Rectal smooth muscle tissue (tissue), 1 donor: ENCODE measurements around the gene GSDMA.

Experiments used
- H3K27ac ChIP-seq: one replicate; pipeline ENCODE4 v1.7.0; 2013; ENCODE audit warnings: low read depth, low read length, inconsistent platforms
- H3K27me3 ChIP-seq: one replicate; pipeline ENCODE4 v1.7.0; 2013; ENCODE audit warnings: low read length; ENCODE audit not compliant: control insufficient read depth, insufficient read depth
- H3K36me3 ChIP-seq: one replicate; pipeline ENCODE4 v1.7.0; 2013; ENCODE audit warnings: low read length; ENCODE audit not compliant: control insufficient read depth, insufficient read depth
- H3K4me1 ChIP-seq: one replicate; pipeline ENCODE4 v1.7.0; 2013; ENCODE audit warnings: low read length; ENCODE audit not compliant: control insufficient read depth, insufficient read depth
- H3K4me3 ChIP-seq: one replicate; pipeline ENCODE4 v1.7.0; 2013; ENCODE audit warnings: low read length
- H3K9ac ChIP-seq: one replicate; pipeline ENCODE4 v1.7.0; 2013; ENCODE audit warnings: low read length

The GSDMA gene

GRCh38 chr17:40015005-40015997 lies 52.5 kb downstream of the GSDMA start, which contains the start of gene CSF3:
CSF3 (plus strand) TSS chr17:40015440; CDS start chr17:40015475, 35 bp downstream.
- Histone ChIP-seq H3K4me3 (no peak within 1 kb of the TSS), H3K27me3 (no peaks in the 10 kb centered on the region), H3K36me3 (peaks cover 9% of the 10 kb centered on the region), H3K9ac (no peak within 1 kb of the TSS), H3K4me1 (peaks cover 17% of the 10 kb centered on the region), H3K27ac (no peak within 1 kb of the TSS)

- Histone ChIP-seq H3K4me1 (peaks cover 17% of the 10 kb centered on the region), H3K36me3 (peaks cover 9% of the 10 kb centered on the region), H3K27ac (no peak overlapping the region), H3K9ac (no peak overlapping the region), H3K27me3 (no peaks in the 10 kb centered on the region), H3K4me3 (no peak overlapping the region)
These were observed 53.5 kb downstream of the GSDMA start for GRCh38 chr17:40015998-40016985.

- Histone ChIP-seq H3K9ac (no peak overlapping the region), H3K27ac (peak overlapping the region; percentile 46), H3K4me3 (no peak overlapping the region), H3K27me3 (no peaks in the 10 kb centered on the region), H3K4me1 (peaks cover 17% of the 10 kb centered on the region), H3K36me3 (peaks cover 11% of the 10 kb centered on the region)
These were observed 54.7 kb downstream of the GSDMA start for GRCh38 chr17:40017422-40018080.

- Histone ChIP-seq H3K36me3 (peaks cover 16% of the 10 kb centered on the region), H3K4me3 (peak overlapping the region; percentile 4), H3K27me3 (no peaks in the 10 kb centered on the region), H3K9ac (no peak overlapping the region), H3K27ac (peak overlapping the region; percentile 58), H3K4me1 (peaks cover 17% of the 10 kb centered on the region)
These were observed 55.7 kb downstream of the GSDMA start for GRCh38 chr17:40018211-40019121.

GRCh38 chr17:40019140-40019991 lies 56.6 kb downstream of the GSDMA start:
- no peak overlapping the region for H3K9ac ChIP-seq
- H3K36me3 ChIP-seq: peaks cover 16% of the 10 kb centered on the region
- H3K4me1 ChIP-seq: peaks cover 16% of the 10 kb centered on the region
- H3K27me3 ChIP-seq: no peaks in the 10 kb centered on the region
- H3K4me3 ChIP-seq: no peak overlapping the region
- H3K27ac ChIP-seq: peak overlapping the region; percentile 58

GRCh38 chr17:40020146-40020545 lies 57.3 kb downstream of the GSDMA start:
- Histone ChIP-seq H3K9ac (no peak overlapping the region), H3K27me3 (no peaks in the 10 kb centered on the region), H3K27ac (no peak overlapping the region), H3K36me3 (peaks cover 16% of the 10 kb centered on the region), H3K4me3 (no peak overlapping the region), H3K4me1 (peaks cover 16% of the 10 kb centered on the region)

- H3K4me1 ChIP-seq: peaks cover 20% of the 10 kb centered on the region
- H3K4me3 ChIP-seq: no peak overlapping the region
- no peak overlapping the region for H3K9ac ChIP-seq
- H3K36me3 ChIP-seq: peaks cover 23% of the 10 kb centered on the region
- no peak overlapping the region for H3K27ac ChIP-seq
- H3K27me3 ChIP-seq: no peaks in the 10 kb centered on the region
These were observed 58.7 kb downstream of the GSDMA start for GRCh38 chr17:40021451-40021971.

- Histone ChIP-seq H3K36me3 (peaks cover 23% of the 10 kb centered on the region), H3K4me3 (no peak overlapping the region), H3K27ac (no peak overlapping the region)
These were observed 59.7 kb downstream of the GSDMA start for GRCh38 chr17:40022497-40022896.

GRCh38 chr17:40022961-40023541 lies 60.2 kb downstream of the GSDMA start:
- H3K4me3 ChIP-seq: no peak overlapping the region
- H3K27me3 ChIP-seq: no peaks in the 10 kb centered on the region
- H3K9ac ChIP-seq: no peak overlapping the region
- peaks cover 21% of the 10 kb centered on the region for H3K4me1 ChIP-seq
- peaks cover 23% of the 10 kb centered on the region for H3K36me3 ChIP-seq
- H3K27ac ChIP-seq: no peak overlapping the region

More at GRCh38 chr17:40022497-40022896, 59.7 kb downstream of the GSDMA start:
- Histone ChIP-seq H3K9ac (no peak overlapping the region), H3K4me1 (peaks cover 24% of the 10 kb centered on the region), H3K27me3 (no peaks in the 10 kb centered on the region)

GRCh38 chr17:40023590-40024292 lies 60.9 kb downstream of the GSDMA start:
- peaks cover 15% of the 10 kb centered on the region for H3K4me1 ChIP-seq
- no peak overlapping the region for H3K9ac ChIP-seq
- H3K4me3 ChIP-seq: no peak overlapping the region
- H3K27me3 ChIP-seq: no peaks in the 10 kb centered on the region
- H3K27ac ChIP-seq: no peak overlapping the region
- H3K36me3 ChIP-seq: peaks cover 23% of the 10 kb centered on the region
